Glomerular visceral epithelial cell (primary cell): Measurements from ENCODE around the gene SLC39A1.
"Not testable (repeated sequence)": the region's sequence is repeated elsewhere in the genome, so short reads cannot be mapped to it uniquely, and the experiment has no call there.

Experiments used
- DNase-seq: peaks from one replicate; pipeline ENCODE4 v3.0.0-alpha.2; 2016; ENCODE audit errors: extremely low spot score

The SLC39A1 gene

GRCh38 chr1:153963030-153963849 is at the start of gene SLC39A1:
Gene SLC39A1 (minus strand): TSS chr1:153963537. CDS start chr1:153962715, 822 bp downstream.
- peak; percentile 98 for DNase-seq

DNA sequence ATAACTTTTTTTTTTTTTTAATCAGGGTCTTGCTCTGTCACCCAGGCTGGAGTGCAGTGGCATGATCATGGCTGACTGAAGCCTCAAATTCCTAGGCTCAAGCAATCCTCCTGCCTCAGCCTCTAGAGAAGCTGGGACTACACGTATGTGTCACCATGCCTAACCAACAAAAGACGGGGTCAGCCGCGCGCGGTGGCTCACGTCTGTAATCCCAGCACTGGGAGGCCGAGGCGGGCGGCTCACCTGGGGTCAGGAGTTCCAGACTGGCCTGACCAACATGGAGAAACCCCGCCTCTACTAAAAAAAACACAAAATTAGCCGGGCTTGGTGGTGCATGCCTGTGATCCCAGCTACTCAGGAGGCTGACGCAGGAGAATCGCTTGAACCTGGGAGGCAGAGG is 49.2 kb upstream of the SLC39A1 start:
- DNase-seq, result not testable (repeated sequence)

GRCh38 chr1:154012129-154012528 is 48.8 kb upstream of the SLC39A1 start:
- no peak for DNase-seq

DNA sequence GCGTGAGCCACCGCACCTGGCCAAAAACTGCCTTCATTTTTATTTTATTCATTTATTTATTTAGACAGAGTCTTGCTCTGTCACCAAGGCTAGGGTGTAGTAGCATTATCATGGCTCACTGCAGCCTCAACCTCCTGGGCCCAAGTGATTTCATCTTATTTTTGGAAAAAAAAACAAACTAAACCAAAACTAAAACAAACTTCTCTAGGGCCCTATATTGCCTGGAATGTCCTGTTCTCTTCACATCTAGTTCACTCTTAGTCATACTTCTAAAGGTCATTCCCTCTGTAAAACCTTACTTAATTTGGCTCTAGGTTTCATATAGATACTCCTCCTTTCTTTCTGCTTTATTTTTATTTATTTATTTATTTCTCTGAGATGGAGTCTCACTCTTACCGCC is 42.8 kb upstream of the SLC39A1 start:
- no peak for DNase-seq

- no peak for DNase-seq
Measured at GRCh38 chr1:154000420-154000819, 37.1 kb upstream of the SLC39A1 start.

GRCh38 chr1:153996882-153997281 is 33.5 kb upstream of the SLC39A1 start:
- not testable (repeated sequence) for DNase-seq

GRCh38 chr1:153995640-153996039 is 32.3 kb upstream of the SLC39A1 start:
- DNase-seq, result no peak

- no peak for DNase-seq
Measured at GRCh38 chr1:153995202-153995601, 31.9 kb upstream of the SLC39A1 start.

DNA sequence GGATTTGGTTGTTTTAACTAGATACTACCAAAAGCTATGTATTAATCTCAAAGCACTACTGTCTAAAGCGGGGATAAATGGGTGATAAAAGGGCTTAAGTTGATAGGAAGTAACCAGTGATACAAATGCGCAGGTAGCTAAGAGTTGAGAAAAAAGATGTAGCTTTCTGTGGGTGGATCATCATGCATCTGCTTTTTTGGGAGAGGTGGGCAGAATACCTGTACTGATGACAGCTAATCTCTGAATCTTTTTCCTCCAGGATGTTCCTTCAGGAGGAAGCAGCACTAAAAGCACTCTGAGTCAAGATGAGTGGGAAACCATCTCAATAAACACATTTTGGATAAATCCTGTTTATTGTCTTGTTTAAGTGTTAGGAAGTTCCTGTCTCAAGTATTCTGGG is 28.5 kb upstream of the SLC39A1 start:
- no peak for DNase-seq

- no peak for DNase-seq
Measured at GRCh38 chr1:153991151-153991630, 27.9 kb upstream of the SLC39A1 start.

GRCh38 chr1:153990468-153991150 is 27.3 kb upstream of the SLC39A1 start, which contains the start of gene RPS27:
Gene RPS27 (plus strand): TSS chr1:153990762. CDS start chr1:153990797, 35 bp downstream.
- DNase-seq, result peak; percentile 97

GRCh38 chr1:153987621-153988020 is 24.3 kb upstream of the SLC39A1 start:
- DNase-seq, result no peak

DNA sequence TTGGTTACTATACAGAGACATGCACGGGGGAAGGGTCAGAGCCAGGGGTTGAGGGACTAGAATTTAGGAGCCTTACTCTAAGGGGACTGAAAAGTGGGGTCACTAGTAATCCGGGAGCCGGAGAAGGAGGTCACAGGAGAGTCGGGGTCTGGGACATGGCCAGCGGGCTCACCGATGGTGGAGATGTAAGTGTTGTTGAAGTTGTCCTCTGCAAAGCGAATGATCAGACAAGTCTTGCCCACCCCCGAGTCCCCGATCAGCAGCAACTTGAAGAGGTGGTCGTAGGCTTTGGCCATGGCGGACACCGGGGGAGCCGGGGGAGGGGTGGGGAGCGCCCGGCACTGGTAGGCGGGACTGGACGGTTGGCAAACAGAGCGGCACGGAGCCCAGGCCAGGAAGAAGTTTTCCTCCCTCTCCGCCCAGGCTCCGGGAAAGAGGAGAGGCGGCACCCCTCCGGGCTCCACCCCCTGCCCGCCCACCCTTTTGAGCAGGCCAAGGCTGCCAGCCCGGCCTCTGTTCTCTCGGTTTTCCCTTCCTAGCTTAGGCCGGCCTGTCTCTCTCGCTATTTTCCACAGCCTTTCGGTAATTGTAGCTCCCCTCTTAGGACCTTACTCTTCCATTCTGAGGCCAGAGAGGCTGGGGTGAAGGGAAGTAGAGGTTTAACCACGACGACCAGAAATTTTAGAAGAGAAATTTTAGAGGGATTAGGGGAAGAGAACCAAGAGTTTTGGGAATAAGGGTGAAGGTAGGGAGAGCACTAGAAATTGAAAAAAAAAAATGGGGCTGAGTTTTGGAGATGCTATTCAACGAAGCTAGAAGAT is 22.8 kb upstream of the SLC39A1 start, which contains the start of gene RAB13:
TSS of gene RAB13 (minus strand) at position 399 of the 821 bp plus-strand sequence. CDS start at position 296, 103 bp downstream.
- peak; percentile 93 for DNase-seq

DNA sequence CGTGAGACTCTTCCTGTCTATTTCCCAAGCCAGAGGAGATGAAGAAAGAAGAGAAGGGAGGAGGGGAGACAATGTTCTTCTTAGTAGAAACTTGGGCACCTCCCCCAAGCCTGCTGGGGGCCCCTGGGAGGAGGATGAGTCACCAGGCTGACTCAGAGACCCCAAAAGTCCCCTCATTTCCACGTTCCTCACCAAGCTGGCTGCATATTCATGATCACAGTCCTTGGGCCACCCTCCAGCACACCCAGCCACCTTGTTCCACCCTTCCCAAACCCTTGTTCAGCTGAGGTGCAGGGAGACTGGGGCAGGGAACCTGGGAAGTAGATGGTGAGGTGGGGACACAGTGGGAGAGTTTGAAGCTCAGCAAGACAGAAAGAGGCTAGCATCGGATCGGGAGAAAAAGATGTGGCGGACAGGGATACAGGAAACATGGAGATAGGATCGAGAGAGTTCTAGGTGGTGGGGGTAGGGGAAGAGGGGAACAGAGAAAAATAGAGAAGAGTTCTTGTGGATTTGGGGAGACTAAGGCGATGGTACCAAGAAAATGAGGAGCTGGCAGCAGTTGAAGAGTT is 22.1 kb upstream of the SLC39A1 start:
- peak; percentile 80 for DNase-seq

GRCh38 chr1:153984123-153984894 is 21.0 kb upstream of the SLC39A1 start:
- DNase-seq, result no peak

DNA sequence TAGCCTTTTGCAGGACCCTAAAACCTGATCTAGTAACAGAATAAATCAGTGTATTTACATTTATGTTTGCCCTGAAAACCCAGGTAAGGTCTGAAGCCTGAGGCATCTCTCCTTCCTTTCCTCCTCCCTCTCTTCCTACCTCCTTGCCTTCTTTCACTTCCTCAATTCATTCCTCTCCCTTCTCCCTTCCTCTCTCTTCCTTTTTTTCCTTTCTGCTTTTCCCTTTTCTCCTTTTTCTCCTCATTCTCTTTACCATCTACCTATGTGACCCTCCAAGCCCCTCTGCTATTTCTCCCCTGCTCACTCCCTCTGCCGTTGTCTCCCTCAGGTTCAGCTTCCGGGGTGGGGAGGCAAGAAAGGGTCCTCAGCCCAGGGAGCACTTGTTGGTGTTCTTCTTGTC is 18.4 kb upstream of the SLC39A1 start:
- not testable (repeated sequence) for DNase-seq

DNA sequence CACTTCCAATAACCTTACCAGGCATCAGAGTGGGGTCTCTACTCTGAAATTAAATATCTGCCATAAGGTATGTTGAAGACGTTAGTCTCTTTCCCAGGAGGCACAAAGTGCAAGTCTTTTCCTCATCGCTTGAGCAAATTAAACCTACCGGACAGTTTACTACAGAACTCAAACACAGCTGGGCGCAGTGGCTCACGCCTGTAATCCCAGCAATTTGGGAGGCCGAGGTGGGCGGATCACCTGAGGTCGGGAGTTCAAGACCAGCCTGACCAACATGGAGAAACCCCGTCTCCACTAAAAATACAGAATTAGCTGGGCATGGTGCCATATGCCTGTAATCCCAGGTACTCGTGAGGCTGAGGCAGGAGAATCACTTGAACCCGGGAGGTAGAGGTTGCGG is 15.8 kb upstream of the SLC39A1 start:
- DNase-seq, result not testable (repeated sequence)

DNA sequence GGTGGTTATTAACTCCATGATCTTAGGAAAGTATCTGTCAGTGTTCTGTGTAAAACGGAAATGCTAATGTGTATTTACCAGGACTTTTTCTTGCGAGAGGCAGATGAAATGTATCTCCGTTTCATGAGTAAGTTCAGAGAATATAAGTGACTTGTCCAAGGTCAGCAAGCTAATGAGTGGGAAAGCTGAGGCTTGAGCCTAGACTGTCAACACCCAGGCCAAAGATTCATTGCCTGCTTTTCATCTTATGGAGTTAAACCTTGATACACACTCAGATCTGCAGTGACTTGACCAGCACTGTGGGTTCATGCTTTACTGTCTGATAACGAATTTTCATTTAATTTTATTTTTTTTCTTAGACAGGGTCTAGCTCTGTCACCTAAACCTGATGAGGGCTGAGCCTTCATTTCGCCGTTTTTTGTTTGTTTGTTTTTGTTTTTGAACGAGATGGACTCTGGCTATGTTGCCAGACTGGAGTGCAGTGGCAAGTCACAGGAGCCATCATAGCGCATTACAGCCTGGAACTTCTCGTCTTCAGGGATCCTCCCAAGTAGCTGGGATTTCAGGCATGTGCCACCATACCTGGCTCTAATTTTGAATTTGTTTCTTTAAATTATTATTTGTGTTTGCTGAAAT is 15.1 kb upstream of the SLC39A1 start:
- DNase-seq, result no peak

DNA sequence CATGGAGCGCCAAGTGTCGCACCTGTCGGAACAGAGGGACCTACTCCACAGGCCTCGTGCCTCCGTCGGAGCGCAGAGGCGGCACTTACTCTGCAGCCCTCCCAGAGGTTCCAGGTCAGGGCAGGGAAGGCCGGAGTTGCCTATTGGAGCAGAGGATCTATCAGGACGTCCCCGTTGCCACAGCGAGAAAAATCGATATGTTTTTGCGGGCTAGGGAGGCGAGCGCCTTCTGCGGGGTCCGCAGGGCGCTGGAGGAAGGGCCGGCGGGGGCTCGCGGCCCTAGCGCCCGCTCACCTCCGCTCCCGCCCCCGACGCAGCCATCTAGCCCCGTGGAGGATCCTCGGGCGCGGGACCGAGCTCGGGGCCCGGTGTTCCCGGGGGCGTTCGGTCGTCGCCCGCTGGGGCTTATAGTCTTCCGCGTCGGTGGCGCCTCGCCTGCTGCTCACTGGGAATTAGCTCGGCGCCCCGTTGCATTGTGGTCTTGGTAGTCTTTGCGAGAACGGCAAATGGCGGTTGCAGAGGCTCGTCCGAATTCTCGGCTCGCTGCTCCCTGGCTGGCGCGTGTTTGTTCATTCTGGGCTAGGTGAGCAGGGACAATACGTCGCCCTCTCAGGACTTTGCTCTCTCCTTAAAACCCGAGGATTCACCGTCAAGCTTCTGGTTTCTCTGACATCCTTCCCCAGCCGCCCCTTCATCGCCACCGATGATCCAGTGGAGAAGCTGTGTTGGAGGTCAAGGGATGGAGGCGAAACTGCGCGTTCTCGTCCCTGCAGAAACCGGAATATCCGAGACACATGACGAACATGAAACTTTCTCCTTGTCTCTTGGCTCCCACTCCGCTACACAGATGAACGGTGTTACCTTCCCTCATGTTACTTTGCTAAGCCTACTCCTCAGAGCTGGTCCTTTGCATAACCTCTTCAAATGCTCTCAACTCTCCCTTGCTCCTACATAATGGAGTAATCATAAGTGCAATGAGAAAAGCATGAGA is 14.2 kb upstream of the SLC39A1 start, which contains the start of gene JTB:
TSS of gene JTB (minus strand) at position 425 of the 991 bp plus-strand sequence. CDS start at position 3, 422 bp downstream.
- peak; percentile 76 for DNase-seq
